Left renal cortex interstitium (tissue), 4 donors: Measurements from ENCODE around the gene PSMD3. TPM values are rescaled to one million over a fixed set of nuclear protein-coding genes. Genes with fewer than 3 reads are reported as not detected.
"Not testable (repeated sequence)": the region's sequence is repeated elsewhere in the genome, so short reads cannot be mapped to it uniquely, and the experiment has no call there.

Experiments used
- DNase-seq, 4 donors: peaks; one replicate each; pipeline ENCODE4 v3.0.0-alpha.2; 2013; ENCODE audit warnings: low read depth in 4 of 4, low spot score in 2 of 4, missing footprints in 1 of 4
- polyA plus RNA-seq, 4 donors: library from polyadenylated mRNA; unstranded; fragments of 120-200 nt; gene quantifications; one replicate each; pipeline ENCODE4 v1.2.1, GENCODE V29; 2013; ENCODE audit not compliant: insufficient read length in 4 of 4

The PSMD3 gene
- 100 to 1,000 TPM; 103 to 127 (median 117) TPM for polyA plus RNA-seq

- peak; percentile 99 to 100 (median 100) for DNase-seq
Measured at GRCh38 chr17:39980351-39981206, at the start of gene PSMD3. PSMD3 (plus strand) TSS chr17:39980807; CDS start chr17:39980971, 164 bp downstream.

GRCh38 chr17:39933912-39934311, 46.7 kb upstream of the PSMD3 start:
- no peak for DNase-seq

- no peak for DNase-seq
Measured at GRCh38 chr17:39934324-39934723, 46.3 kb upstream of the PSMD3 start.

GRCh38 chr17:39935909-39936308, 44.7 kb upstream of the PSMD3 start:
- no peak for DNase-seq

GRCh38 chr17:39937447-39937846, 43.2 kb upstream of the PSMD3 start:
- DNase-seq, result no peak

GRCh38 chr17:39938140-39938869, 42.3 kb upstream of the PSMD3 start:
- no peak for DNase-seq

GRCh38 chr17:39939106-39939505, 41.5 kb upstream of the PSMD3 start:
- DNase-seq, result no peak

- DNase-seq, result peak in 1 of 4 donors; percentile 66
Measured at GRCh38 chr17:39939588-39940419, 40.8 kb upstream of the PSMD3 start.

GRCh38 chr17:39943702-39944392, 36.8 kb upstream of the PSMD3 start:
- no peak for DNase-seq

GRCh38 chr17:39944393-39944711, 36.3 kb upstream of the PSMD3 start:
- no peak for DNase-seq

- DNase-seq, result no peak
Measured at GRCh38 chr17:39946551-39947330, 33.9 kb upstream of the PSMD3 start.

- not testable (repeated sequence) for DNase-seq
Measured at GRCh38 chr17:39948489-39948828, 32.1 kb upstream of the PSMD3 start.

GRCh38 chr17:39949028-39949427, 31.6 kb upstream of the PSMD3 start:
- no peak for DNase-seq

- DNase-seq, result no peak
Measured at GRCh38 chr17:39950871-39951348, 29.7 kb upstream of the PSMD3 start.

- DNase-seq, result no peak
Measured at GRCh38 chr17:39951924-39952679, 28.5 kb upstream of the PSMD3 start.

GRCh38 chr17:39952680-39953470, 27.7 kb upstream of the PSMD3 start:
- peak in 3 of 4 donors; percentile 81 to 92 (median 86) for DNase-seq

- no peak for DNase-seq
Measured at GRCh38 chr17:39953471-39953888, 27.1 kb upstream of the PSMD3 start.

- no peak for DNase-seq
Measured at GRCh38 chr17:39954876-39955275, 25.7 kb upstream of the PSMD3 start.
